ENCODE measurements around the gene OTUD5. TPM values are rescaled to one million over a fixed set of nuclear protein-coding genes. Genes with fewer than 3 reads are reported as not detected.

The OTUD5 gene
- total and polyA plus RNA-seq, 2 of the 13 experiments (the other 11 are each of a cell fraction or from before 2014, with no cell fraction given), result 18.4 to 42.2 TPM

DNA sequence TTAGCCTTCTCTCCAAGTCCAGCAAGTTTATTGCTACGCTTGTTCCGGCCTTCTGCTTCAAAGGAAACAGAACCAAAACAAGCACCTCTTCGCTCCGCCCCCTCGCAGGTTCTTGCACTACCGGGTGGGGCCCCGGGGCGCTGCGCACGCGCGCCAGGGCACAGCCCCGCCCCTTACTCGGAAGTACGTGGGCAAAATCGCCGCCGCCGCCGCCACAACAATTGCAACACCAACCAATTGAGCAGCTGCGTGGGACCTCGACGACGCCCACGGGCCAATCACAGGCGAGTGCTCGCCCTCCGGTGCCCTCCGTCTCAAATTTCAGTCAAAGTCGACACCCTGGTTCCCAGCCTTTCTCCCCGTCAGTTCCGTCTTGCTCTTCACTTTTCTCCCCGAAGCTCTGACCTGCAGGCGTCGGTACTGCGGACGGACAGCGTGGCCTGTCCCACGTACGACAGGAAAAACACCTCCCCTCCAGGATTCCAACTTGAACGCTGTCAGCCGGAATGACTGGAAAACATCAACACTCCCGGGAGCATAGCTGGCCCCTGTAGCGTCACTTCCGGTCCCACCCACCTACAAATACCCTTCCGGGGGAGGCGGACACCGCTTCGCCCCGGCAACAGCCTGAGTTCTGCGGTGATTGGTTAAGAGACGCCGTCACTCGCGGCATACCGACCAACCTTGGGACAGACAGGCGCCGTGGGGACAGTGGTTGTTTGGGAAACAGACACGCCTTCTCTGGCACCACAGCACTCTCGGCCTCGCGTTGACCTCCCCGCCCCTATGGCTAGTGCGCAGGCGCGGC is 624 bp upstream of the OTUD5 start (continued):
- TF ChIP-seq, protein P1, sequence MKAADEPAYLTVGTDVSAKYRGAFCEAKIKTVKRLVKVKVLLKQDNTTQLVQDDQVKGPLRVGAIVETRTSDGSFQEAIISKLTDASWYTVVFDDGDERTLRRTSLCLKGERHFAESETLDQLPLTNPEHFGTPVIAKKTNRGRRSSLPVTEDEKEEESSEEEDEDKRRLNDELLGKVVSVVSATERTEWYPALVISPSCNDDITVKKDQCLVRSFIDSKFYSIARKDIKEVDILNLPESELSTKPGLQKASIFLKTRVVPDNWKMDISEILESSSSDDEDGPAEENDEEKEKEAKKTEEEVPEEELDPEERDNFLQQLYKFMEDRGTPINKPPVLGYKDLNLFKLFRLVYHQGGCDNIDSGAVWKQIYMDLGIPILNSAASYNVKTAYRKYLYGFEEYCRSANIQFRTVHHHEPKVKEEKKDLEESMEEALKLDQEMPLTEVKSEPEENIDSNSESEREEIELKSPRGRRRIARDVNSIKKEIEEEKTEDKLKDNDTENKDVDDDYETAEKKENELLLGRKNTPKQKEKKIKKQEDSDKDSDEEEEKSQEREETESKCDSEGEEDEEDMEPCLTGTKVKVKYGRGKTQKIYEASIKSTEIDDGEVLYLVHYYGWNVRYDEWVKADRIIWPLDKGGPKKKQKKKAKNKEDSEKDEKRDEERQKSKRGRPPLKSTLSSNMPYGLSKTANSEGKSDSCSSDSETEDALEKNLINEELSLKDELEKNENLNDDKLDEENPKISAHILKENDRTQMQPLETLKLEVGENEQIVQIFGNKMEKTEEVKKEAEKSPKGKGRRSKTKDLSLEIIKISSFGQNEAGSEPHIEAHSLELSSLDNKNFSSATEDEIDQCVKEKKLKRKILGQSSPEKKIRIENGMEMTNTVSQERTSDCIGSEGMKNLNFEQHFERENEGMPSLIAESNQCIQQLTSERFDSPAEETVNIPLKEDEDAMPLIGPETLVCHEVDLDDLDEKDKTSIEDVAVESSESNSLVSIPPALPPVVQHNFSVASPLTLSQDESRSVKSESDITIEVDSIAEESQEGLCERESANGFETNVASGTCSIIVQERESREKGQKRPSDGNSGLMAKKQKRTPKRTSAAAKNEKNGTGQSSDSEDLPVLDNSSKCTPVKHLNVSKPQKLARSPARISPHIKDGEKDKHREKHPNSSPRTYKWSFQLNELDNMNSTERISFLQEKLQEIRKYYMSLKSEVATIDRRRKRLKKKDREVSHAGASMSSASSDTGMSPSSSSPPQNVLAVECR (CRISPR knock-in tag; IDR thresholded peaks at IDR 0.05; ENCODE audit: borderline replicate concordance), result peak; percentile 77; the same call in 1 of the 2 replicates
- no peak for TF ChIP-seq ZNF615 (CRISPR knock-in tag; IDR thresholded peaks at IDR 0.05; ENCODE audit: borderline replicate concordance)
- peak; percentile 71 for TF ChIP-seq SP4 (CRISPR knock-in tag; IDR thresholded peaks at IDR 0.05)
- no peak for TF ChIP-seq ZNF251 (CRISPR knock-in tag; IDR thresholded peaks at IDR 0.05)
- TF ChIP-seq GPN1 (CRISPR knock-in tag; IDR thresholded peaks at IDR 0.05; ENCODE audit: borderline replicate concordance), result no peak
- TF ChIP-seq ZFP1 (CRISPR knock-in tag; IDR thresholded peaks at IDR 0.05), result no peak
- TF ChIP-seq, protein P2, sequence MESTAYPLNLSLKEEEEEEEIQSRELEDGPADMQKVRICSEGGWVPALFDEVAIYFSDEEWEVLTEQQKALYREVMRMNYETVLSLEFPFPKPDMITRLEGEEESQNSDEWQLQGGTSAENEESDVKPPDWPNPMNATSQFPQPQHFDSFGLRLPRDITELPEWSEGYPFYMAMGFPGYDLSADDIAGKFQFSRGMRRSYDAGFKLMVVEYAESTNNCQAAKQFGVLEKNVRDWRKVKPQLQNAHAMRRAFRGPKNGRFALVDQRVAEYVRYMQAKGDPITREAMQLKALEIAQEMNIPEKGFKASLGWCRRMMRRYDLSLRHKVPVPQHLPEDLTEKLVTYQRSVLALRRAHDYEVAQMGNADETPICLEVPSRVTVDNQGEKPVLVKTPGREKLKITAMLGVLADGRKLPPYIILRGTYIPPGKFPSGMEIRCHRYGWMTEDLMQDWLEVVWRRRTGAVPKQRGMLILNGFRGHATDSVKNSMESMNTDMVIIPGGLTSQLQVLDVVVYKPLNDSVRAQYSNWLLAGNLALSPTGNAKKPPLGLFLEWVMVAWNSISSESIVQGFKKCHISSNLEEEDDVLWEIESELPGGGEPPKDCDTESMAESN (CRISPR knock-in tag; conservative IDR thresholded peaks at IDR 0.05), result no peak
- TF ChIP-seq MZF1 (CRISPR knock-in tag; IDR thresholded peaks at IDR 0.05; ENCODE audit: borderline replicate concordance), result no peak
- TF ChIP-seq KDM5A (IDR thresholded peaks at IDR 0.05; ENCODE audit: borderline replicate concordance, low read length), result peak; percentile 80; the same call in 1 of the 2 replicates
- TF ChIP-seq KDM5B (CRISPR knock-in tag; IDR thresholded peaks at IDR 0.05; ENCODE audit: borderline replicate concordance), result no peak
- TF ChIP-seq, protein P3, sequence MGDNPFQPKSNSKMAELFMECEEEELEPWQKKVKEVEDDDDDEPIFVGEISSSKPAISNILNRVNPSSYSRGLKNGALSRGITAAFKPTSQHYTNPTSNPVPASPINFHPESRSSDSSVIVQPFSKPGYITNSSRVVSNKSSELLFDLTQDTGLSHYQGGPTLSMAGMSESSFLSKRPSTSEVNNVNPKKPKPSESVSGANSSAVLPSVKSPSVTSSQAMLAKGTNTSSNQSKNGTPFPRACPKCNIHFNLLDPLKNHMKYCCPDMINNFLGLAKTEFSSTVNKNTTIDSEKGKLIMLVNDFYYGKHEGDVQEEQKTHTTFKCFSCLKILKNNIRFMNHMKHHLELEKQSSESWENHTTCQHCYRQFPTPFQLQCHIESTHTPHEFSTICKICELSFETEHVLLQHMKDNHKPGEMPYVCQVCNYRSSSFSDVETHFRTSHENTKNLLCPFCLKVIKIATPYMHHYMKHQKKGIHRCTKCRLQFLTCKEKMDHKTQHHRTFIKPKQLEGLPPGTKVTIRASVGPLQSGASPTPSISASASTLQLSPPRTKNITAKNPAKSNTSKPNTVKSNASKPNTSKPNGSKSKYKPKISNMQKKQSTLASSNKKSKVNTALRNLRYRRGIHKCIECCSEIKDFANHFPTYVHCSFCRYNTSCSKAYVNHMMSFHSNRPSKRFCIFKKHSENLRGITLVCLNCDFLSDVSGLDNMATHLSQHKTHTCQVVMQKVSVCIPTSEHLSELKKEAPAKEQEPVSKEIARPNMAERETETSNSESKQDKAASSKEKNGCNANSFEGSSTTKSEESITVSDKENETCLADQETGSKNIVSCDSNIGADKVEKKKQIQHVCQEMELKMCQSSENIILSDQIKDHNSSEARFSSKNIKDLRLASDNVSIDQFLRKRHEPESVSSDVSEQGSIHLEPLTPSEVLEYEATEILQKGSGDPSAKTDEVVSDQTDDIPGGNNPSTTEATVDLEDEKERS (CRISPR knock-in tag; IDR thresholded peaks at IDR 0.05), result no peak
- 0 out of 2 replicates have a peak, but pooled peaks have one; percentile 23 for TF ChIP-seq FIP1L1 (IDR thresholded peaks at IDR 0.05; ENCODE audit: borderline replicate concordance, insufficient read depth, low read depth, low read length)
- TF ChIP-seq JUND (CRISPR knock-in tag; IDR thresholded peaks at IDR 0.05), result no peak
- peak; percentile 89 for TF ChIP-seq CREB1 (IDR thresholded peaks at IDR 0.05)
- TF ChIP-seq CREB1 (CRISPR knock-in tag; IDR thresholded peaks at IDR 0.05), result peak; percentile 97
- TF ChIP-seq PHF20 (CRISPR knock-in tag; IDR thresholded peaks at IDR 0.05), result peak; percentile 66; the same call in 1 of the 2 replicates
- TF ChIP-seq, protein P4, sequence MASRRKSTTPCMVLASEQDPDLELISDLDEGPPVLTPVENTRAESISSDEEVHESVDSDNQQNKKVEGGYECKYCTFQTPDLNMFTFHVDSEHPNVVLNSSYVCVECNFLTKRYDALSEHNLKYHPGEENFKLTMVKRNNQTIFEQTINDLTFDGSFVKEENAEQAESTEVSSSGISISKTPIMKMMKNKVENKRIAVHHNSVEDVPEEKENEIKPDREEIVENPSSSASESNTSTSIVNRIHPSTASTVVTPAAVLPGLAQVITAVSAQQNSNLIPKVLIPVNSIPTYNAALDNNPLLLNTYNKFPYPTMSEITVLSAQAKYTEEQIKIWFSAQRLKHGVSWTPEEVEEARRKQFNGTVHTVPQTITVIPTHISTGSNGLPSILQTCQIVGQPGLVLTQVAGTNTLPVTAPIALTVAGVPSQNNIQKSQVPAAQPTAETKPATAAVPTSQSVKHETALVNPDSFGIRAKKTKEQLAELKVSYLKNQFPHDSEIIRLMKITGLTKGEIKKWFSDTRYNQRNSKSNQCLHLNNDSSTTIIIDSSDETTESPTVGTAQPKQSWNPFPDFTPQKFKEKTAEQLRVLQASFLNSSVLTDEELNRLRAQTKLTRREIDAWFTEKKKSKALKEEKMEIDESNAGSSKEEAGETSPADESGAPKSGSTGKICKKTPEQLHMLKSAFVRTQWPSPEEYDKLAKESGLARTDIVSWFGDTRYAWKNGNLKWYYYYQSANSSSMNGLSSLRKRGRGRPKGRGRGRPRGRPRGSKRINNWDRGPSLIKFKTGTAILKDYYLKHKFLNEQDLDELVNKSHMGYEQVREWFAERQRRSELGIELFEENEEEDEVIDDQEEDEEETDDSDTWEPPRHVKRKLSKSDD (CRISPR knock-in tag; IDR thresholded peaks at IDR 0.05; ENCODE audit: low read depth), result no peak
